ENCODE data around the gene ENTHD1. TPM values are rescaled to one million over a fixed set of nuclear protein-coding genes. Genes with fewer than 3 reads are reported as not detected.

ENTHD1 gene
- total RNA-seq, result 0.14 and 0.18 TPM in 2 replicates

DNA sequence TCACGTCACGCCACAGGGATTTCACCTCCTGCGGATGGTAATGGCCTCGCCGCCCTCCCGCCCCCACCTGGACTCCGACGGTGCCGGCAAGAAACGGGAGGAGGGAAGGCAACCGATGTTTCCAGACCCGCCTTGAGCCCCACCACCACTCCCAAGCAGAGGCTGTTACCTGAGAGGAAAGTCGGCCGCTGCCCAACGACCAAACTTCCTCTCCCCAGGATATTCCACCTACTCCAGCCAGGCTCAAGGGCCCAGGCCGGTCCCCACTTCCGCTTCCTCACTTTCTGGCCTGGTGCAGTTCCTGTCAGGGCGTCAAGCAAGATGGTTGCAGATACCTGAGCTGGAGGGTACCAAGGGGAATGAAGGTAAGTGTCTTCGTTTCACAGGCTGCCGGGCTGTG lies at the start of gene ENTHD1:
Gene ENTHD1, minus strand, starts transcription at position 235 of the 400 bp plus-strand sequence. CDS start 6,012 bp downstream, outside the sequence.
- intact Hi-C loops (cut with micrococcal nuclease), result no loop called here

- intact Hi-C loops (cut with micrococcal nuclease), result loop anchor here (10.0 kb wide), 1 partner anchor 339 kb away; no protein-coding TSS in a partner anchor
Observed at GRCh38 chr22:39943337-39943736, 49.8 kb upstream of the ENTHD1 start.

GRCh38 chr22:39942439-39943230 lies 49.1 kb upstream of the ENTHD1 start:
- intact Hi-C loops (cut with micrococcal nuclease), result loop anchor here (10.0 kb wide), 1 partner anchor 338 kb away; no protein-coding TSS in a partner anchor

DNA sequence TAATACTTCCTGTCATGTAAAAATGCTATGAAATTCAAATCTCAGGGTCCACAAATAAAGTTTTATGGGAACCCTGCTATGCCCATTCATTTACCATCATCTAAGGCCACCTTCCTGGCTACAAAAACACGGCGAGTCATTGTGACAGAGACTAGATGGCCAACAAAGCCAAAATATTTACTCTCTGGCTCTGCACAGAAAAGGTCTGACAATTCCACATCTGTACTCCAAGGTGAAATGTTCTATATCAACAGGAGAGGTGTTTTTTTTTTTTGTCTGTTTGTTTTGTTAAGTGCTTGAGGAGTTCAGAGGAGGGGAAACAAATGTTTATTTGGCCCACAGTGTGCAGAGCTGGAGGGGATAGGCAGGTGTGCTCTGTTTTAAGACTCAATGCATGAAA lies 48.0 kb upstream of the ENTHD1 start:
- intact Hi-C loops (cut with micrococcal nuclease), result loop anchor here (10.0 kb wide), 1 partner anchor 337 kb away; no protein-coding TSS in a partner anchor

- intact Hi-C loops (cut with micrococcal nuclease), result loop anchor here (10.0 kb wide), 1 partner anchor 336 kb away; no protein-coding TSS in a partner anchor
Observed at GRCh38 chr22:39940757-39941305, 47.3 kb upstream of the ENTHD1 start.

DNA sequence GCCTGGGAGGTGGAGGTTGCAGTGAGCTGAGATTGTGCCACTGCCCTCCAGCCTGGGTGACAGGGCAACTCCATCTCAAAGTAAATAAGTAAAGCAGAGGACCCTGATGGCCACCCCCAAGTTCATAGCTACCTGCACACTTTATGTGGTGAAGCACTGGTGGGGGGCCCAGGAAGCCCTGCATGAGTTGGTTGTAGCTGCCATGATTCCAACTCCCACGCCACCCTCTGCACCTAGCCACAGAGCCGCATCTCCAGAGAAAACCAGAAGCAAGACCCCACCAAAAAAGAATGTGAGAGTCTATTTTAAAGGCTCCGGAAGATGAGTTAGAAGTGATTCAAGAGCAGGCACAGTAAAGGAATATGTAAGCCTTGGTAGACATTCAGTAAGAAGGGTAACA lies 46.3 kb upstream of the ENTHD1 start:
- intact Hi-C loops (cut with micrococcal nuclease), result loop anchor here (10.0 kb wide), 1 partner anchor 335 kb away; no protein-coding TSS in a partner anchor

- intact Hi-C loops (cut with micrococcal nuclease), result no loop called here
Observed at GRCh38 chr22:39938509-39939111, 45.0 kb upstream of the ENTHD1 start.

GRCh38 chr22:39937906-39938305 lies 44.3 kb upstream of the ENTHD1 start:
- intact Hi-C loops (cut with micrococcal nuclease), result no loop called here

DNA sequence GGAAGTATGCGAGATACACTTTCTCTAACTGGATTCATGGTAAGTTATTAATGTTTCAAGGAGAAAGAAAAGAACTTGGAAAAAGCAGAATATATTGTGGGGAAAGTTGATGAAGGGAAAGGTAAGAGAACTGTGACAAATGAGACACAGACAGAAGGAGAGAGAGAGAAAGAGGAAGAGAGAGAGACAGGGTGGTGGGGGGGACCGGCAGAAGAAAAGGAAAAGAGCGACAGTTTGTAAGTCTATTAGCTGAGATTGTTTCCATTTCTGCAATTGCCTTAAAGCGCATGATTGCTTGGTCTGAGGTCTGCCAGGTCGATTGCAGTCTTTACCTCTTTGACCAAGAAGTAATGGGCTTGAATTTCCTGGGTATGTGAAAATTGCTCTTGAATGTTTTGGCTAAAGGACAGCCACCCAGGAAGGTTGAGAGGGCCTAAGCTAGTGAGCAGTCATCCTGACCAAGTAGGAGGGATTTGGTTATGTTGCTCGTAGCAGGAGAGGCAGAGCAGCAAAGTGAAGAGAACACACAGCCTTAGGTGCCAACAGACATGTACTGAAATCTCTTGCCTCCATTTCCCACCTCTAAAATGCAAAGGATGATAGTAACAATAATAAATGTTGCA lies 43.1 kb upstream of the ENTHD1 start:
- intact Hi-C loops (cut with micrococcal nuclease), result no loop called here

DNA sequence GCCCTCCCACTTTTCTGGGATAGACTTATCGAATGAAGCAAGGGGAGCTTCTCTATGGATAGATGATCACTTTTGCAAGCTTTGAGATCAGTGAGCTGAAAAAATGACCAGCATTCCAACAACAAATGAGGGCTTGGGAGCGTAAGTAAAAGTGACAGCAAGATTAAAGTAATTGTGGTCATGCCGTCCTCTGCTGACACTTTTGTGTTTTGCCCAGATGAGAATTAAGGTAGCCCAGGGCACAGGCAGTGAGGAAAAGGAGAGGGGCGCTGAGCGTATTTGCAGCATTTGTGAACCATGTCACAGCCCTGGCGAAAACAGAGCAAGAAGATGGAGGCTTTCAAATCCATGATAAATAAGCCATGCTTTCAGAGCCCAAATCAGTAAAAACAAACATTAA lies 42.1 kb upstream of the ENTHD1 start:
- intact Hi-C loops (cut with micrococcal nuclease), result no loop called here

DNA sequence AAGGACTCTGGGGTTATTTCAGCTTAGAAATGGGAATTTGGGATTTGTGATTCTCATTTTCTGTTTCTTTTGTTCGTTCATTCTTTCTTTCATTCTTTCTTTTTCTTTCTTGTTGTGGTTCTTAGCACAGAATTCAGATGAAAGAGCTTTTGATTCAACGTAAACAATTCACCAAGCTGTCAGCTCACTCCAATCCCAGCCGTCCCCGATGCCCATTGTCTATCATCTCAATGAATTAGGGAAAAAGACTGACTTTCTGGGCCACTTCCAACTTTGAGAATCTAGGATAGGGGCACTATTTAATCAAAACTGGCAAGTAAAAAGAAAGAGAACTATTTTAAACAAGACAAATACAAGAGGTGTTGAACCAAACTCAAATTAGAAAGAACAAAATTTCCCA lies 41.6 kb upstream of the ENTHD1 start:
- intact Hi-C loops (cut with micrococcal nuclease), result no loop called here

- intact Hi-C loops (cut with micrococcal nuclease), result loop anchor here (2.0 kb wide), 2 partner anchors 27 to 33 kb away; partner anchors contain the start of genes GRAP2 and TMA7B
Observed at GRCh38 chr22:39933741-39934140, 40.2 kb upstream of the ENTHD1 start.

- intact Hi-C loops (cut with micrococcal nuclease), result loop anchor here (2.0 kb wide), 2 partner anchors 28 to 32 kb away; partner anchors contain the start of genes GRAP2 and TMA7B
Observed at GRCh38 chr22:39932918-39933649, 39.5 kb upstream of the ENTHD1 start.

DNA sequence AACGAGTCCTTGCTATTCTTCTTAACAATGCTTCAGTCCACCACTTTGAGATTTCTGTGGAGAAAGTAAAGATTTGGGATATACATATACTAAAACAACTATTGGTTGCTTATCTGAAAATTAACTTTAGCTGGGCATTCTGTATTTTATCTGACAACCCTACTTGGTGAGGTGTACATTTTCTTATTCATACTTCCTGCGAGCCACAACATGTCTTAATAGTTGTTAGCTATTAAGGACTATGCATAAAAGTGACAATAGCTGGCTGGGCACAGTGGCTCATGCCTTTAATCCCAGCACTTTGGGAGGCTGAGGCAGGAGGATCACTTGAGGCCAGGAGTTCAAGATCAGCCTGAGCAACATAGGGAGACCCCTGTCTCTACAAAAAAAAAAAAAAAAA lies 38.6 kb upstream of the ENTHD1 start:
- intact Hi-C loops (cut with micrococcal nuclease), result loop anchor here (2.0 kb wide), 2 partner anchors 29 to 31 kb away; partner anchors contain the start of genes GRAP2 and TMA7B

DNA sequence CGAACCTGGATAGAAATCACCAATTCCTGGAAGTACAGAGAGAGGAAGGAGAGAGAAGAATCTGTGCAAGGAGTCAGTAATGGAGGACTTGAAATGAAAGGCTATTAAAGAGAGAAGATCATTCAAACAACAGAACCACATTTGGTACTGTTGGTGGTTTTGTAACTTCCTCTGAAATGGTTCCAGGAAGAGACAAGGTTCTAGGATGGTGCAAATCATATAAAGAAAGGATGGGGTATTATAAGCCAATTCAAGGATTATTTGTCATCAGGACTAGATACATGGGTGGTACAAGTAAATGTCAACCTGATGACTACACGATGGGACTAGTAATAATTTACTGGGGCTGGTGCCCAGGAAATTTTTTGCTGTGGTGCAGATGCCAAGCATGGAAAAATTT lies 37.7 kb upstream of the ENTHD1 start:
- intact Hi-C loops (cut with micrococcal nuclease), result no loop called here

DNA sequence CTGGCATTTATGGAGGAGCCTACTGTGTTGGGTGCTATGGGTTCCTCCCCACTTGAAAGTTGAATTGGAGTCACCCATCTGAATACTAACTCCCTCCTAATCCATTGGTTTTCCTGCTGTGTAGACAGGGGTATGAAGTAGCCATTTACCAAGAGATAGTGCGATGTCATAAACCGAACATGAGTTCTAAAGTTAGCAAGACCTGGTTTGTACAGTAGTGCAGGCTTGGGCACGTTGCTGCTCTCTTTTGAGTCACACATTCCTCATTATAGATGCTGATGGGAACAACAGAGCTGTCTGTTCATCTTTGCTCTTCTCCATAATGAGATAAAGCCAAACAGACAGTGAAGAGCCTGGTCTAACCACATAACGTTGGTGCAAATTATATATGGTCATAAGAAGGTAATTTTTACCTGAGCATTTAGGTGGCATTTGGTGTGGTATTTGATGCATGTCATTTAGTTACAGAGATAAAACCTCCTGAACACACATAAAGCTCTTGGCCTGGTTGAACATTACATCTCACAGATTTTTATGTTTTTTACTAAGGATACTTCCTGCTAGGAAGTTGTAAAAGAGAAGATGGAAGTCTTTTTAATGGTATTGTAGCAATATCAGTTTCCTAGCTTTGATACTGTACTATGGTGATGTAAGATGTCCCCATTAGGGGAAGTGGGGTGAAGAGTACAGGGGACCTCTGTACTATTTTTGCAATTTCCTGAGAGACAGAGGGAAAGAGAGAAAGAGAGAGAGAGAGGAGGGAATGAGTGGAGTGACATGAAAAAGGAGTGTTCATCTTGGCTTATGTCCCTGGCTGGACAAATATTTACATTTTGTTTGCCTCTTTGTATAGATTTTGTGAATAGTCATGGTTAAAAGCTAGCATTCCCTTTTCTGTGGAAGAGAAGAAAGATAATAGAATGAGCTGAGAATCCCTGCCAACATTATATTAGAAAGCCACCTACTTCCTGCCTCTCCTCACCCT lies 35.3 kb upstream of the ENTHD1 start:
- intact Hi-C loops (cut with micrococcal nuclease), result loop anchor here (5.0 kb wide), 1 partner anchor 397 kb away; the partner anchor contains the start of gene RPS19BP1

GRCh38 chr22:39927544-39927943 lies 34.0 kb upstream of the ENTHD1 start:
- intact Hi-C loops (cut with micrococcal nuclease), result loop anchor here (5.0 kb wide), 1 partner anchor 395 kb away; the partner anchor contains the start of gene RPS19BP1

GRCh38 chr22:39926753-39927152 lies 33.2 kb upstream of the ENTHD1 start:
- intact Hi-C loops (cut with micrococcal nuclease), result loop anchor here (5.0 kb wide), 1 partner anchor 394 kb away; the partner anchor contains the start of gene RPS19BP1

Measured in T-helper 2 cell treated with Interferon-gamma antibody and Interleukin-4, amounts not matched to agents 100 ng/mL and 5 ng/mL, for 36 hours (primary cell).